Measurements from ENCODE around the gene PALLD. TPM values are rescaled to one million over a fixed set of nuclear protein-coding genes. Genes with fewer than 3 reads are reported as not detected.

Gene PALLD
- total RNA-seq, 1 experiment from 2014 or later = 18.3 TPM

GRCh38 chr4:168524006-168524405 lies 27.2 kb downstream of the PALLD start:
- Histone ChIP-seq H3K4ac (ENCODE audit: low read depth, low read length) (no peak overlapping the region), H3K4me2 (ENCODE audit: insufficient read depth, insufficient read length, low read length) (no peak overlapping the region), H2BK15ac (ENCODE audit: low read depth, low read length) (no peak overlapping the region), H2BK120ac (ENCODE audit: low read depth, low read length, poor library complexity, severe bottlenecking) (no peak overlapping the region), H3K18ac (ENCODE audit: insufficient read length, low read depth, low read length) (no peak overlapping the region), H3K9ac (ENCODE audit: extremely low read depth, insufficient read length, low read length) (no peak overlapping the region), H3K4me1 (ENCODE audit: insufficient read depth, low read length) (no peaks in the 10 kb centered on the region), H3K9me3 (ENCODE audit: control insufficient read depth, low read depth, low read length) (no peaks in the 10 kb centered on the region), H3K23ac (ENCODE audit: insufficient read length, low read depth, low read length) (no peak overlapping the region), H2BK12ac (ENCODE audit: insufficient read length, low read depth, low read length) (no peak overlapping the region), H3K27me3 (ENCODE audit: insufficient read depth, low read length) (no peaks in the 10 kb centered on the region), H3T11ph (ENCODE audit: low read length) (no peak overlapping the region), H4K8ac (replicated peaks; ENCODE audit: insufficient read length, low read depth, low read length) (no peak overlapping the region), H3K79me2 (ENCODE audit: insufficient read depth, low read length) (no peaks in the 10 kb centered on the region), H4K5ac (ENCODE audit: insufficient read length, low read depth, low read length) (no peak overlapping the region), H2AK5ac (ENCODE audit: insufficient read length, low read length) (no peak overlapping the region), H3K14ac (ENCODE audit: insufficient read depth, low read length) (no peak overlapping the region), H3K27ac (ENCODE audit: insufficient read length, low read depth, low read length) (no peak overlapping the region), H2BK20ac (ENCODE audit: low read depth, low read length, poor library complexity, severe bottlenecking) (no peak overlapping the region), H2BK5ac (ENCODE audit: insufficient read length, low read length) (no peak overlapping the region), H3K23me2 (ENCODE audit: insufficient read length, low read depth, low read length, poor library complexity, severe bottlenecking) (no peaks in the 10 kb centered on the region), H4K20me1 (ENCODE audit: control insufficient read depth, insufficient read depth, insufficient read length) (no peaks in the 10 kb centered on the region), H2AFZ (ENCODE audit: low read length) (no peak overlapping the region), H3K56ac (ENCODE audit: insufficient read length, low read depth, low read length) (no peak overlapping the region), H3K79me1 (ENCODE audit: insufficient read depth, low read depth, low read length, poor library complexity, severe bottlenecking) (no peaks in the 10 kb centered on the region), H4K91ac (ENCODE audit: insufficient read length, low read depth, low read length) (no peak overlapping the region)
- H3K4me3 Mint-ChIP-seq = no peak overlapping the region
- H3K36me3 Mint-ChIP-seq (ENCODE audit: insufficient read depth in 1 of 3, low read depth in 3 of 3) = no peaks in the 10 kb centered on the region
- H3K4me1 Mint-ChIP-seq = no peaks in the 10 kb centered on the region
- H3K27me3 Mint-ChIP-seq (ENCODE audit: low read depth) = no peaks in the 10 kb centered on the region
- no peak for TF ChIP-seq CTCF (conservative IDR thresholded peaks at IDR 0.05)
- no peak for DNase-seq
- no peaks in the 10 kb centered on the region for H3K9me3 Mint-ChIP-seq
- no peak overlapping the region for H3K27ac Mint-ChIP-seq

Measured in H9 (cell line).